Colon (tissue), 2 donors: ENCODE measurements around the gene FYTTD1.
A peak's percentile ranks its signal among the peaks of the same experiment; 100 is the strongest.

Experiments used
- FAIRE-seq: peaks from 2 replicates; lab custom pipeline; 2012; peaks lifted over from hg19 to GRCh38; lab: Jason Lieb, UNC
- donor health status: control.
- donor health status: control.

Gene FYTTD1

DNA sequence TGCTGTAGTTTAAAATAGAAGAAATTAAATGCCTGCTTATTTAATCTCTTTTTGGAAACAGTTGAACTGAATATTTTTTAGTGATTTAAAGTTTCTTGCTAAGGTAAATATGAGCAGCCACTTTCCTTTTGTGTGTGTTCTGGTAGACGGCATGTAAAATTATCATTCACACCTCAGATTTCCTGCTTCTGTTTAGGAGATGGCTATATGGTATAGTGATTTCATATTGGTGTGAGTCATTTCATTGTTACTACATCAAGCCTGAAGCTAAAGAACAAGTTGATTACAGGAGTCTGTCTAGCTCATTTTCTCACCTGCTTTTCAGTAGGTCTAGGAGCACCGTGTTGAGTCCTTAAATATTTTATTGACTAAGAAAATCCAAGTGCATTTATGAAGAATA is 43.6 kb downstream of the FYTTD1 start:
- no peak for FAIRE-seq

DNA sequence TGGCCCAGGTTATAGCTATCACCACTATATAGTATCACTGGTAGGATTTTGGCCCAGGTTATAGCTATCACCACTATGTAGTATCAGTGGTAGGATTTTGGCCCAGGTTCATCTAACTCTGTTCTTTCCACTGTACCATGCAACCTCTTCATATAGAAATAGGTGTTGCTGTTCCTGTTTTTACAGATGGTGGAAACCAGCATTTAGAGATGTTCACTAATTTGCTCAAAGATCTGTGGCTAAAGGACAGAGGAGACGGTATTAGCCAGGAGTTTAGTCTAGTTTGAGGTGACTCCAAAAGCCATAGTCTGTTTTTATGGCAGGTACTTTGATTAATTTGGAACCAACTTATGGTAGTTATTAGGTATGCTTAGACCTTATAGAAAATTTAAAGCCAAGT is 44.4 kb downstream of the FYTTD1 start:
- no peak for FAIRE-seq

DNA sequence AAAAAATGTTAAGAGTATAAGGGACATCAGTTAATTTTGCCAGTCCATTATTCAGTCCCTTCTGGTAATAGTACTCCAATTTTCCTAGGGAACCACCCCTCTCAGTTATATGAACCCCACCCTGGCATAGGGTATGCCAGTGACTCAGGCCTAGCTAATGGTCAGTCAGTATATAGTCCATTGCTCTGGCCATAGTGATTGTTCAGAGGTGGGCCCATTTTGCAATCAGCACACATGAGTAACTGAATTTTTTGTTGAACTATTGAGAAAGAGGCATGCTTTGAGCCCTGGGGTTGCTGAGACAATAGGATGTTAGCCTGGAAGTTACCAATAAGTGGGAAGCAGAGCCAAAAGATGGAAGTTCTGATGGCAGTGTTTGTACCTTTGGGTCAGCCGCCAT is 45.5 kb downstream of the FYTTD1 start:
- no peak for FAIRE-seq

DNA sequence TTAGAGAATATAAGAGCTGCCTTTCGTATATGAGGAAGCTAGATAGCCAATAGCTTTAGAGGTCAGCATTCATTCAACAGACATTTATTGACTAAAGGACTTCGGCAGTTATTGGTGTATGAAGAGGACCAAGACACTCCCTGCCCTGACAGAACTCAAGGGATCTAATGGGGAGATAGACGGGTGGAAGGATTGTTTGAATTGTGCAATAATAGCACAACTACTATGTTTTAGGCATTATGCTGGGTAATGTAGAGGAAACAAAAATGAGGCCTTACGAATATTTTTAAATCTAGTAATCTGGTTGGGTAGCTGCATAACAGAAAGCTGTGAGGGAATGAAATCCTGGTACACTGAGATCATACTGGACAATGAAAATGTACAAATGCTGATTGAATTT is 46.4 kb downstream of the FYTTD1 start:
- FAIRE-seq = no peak

DNA sequence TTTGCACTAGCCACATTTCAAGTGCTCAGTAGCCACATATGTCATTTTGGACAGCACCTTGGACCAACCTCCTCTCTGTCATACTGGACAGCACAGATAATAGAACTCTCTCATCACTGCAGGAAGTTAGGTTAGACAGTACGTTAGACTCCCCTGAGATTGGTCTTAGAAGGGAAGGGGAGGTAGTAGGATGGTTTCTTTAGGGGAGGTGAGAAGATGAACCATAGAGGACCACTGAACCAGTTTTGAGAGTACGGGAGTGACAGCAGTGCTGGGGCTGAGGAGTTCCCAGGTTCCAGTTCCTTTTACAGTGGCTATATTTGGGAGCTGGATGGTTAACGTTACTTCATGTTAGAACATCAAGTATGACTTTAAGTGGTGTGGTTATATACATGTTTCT is 49.2 kb downstream of the FYTTD1 start:
- FAIRE-seq = no peak

- no peak for FAIRE-seq
Observed at GRCh38 chr3:197800379-197800778, 50.7 kb downstream of the FYTTD1 start.

- FAIRE-seq = no peak
Observed at GRCh38 chr3:197801891-197802778, 52.5 kb downstream of the FYTTD1 start.

GRCh38 chr3:197802779-197803459 is 53.2 kb downstream of the FYTTD1 start:
- FAIRE-seq = no peak

DNA sequence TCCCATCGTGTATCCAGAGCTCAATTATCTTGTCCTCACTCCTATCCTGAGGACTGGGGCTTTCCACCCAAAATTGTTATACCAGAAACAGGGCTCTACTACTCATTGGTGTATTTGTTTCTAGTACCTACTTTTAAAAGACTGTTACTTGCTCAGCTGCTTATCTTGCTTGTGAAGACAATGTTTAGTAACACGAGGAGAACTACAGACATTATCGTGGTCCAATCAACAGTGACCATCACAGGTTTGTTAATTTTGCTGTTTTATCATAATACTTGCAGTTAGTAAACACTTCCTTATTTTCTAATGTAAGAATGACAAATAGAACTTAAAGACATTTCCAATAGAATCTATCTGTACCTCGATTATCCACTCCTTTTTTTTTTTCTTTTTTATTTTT is 54.8 kb downstream of the FYTTD1 start:
- FAIRE-seq = no peak

GRCh38 chr3:197807969-197808587 is 58.4 kb downstream of the FYTTD1 start:
- FAIRE-seq = no peak

DNA sequence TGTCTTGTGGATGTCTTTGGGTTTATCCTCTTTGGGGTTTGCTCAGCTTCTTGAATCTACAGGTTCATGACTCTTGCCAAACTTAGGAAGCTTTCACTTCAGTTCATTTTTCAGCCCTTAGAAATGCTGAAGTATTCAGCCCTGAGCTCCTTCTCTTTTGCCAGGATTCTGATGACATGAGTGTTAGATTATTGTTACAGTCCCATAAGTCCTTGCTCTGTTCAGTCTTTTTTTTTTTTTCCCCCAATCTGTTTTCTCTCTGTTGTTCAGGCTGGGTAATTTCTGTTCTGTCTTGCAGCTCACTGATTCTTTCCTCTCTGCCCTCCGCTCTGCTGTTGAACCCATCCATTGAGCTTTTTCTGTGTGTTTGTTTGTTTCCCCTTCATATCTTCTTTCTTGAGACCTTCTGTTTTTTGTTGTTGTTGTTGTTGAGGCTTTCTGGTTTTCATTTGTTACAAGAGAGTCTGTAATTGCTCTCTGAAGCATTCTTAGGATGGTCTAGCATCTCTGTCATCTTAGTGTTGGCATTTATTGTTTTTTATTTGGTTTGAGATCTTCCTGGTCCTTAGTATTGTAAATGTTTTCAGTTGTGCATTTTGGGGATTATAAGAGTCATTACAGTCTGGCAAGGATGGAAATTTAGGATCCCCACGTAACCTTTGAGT is 59.8 kb downstream of the FYTTD1 start:
- FAIRE-seq = no peak

GRCh38 chr3:197810901-197811300 is 61.2 kb downstream of the FYTTD1 start:
- no peak for FAIRE-seq

DNA sequence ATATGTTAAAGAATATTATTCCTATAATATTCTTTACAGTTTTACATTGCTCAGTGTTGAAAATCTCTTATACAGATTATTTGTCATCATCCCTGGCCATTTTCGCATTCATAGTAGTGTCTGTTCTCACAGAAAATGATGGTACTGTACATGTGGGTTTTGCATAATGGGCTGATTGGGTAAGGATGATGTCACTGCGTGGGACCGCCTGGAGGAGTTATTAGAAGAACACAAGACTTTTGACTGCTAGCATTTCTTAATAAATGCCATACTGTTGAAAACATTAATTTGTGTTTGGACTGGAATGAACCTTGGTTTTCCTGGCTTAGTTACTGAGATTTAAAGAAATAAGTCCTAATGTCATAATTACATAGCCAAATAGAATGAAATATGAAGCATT is 61.7 kb downstream of the FYTTD1 start:
- no peak for FAIRE-seq

- FAIRE-seq = no peak
Observed at GRCh38 chr3:197814372-197814771, 64.7 kb downstream of the FYTTD1 start.

DNA sequence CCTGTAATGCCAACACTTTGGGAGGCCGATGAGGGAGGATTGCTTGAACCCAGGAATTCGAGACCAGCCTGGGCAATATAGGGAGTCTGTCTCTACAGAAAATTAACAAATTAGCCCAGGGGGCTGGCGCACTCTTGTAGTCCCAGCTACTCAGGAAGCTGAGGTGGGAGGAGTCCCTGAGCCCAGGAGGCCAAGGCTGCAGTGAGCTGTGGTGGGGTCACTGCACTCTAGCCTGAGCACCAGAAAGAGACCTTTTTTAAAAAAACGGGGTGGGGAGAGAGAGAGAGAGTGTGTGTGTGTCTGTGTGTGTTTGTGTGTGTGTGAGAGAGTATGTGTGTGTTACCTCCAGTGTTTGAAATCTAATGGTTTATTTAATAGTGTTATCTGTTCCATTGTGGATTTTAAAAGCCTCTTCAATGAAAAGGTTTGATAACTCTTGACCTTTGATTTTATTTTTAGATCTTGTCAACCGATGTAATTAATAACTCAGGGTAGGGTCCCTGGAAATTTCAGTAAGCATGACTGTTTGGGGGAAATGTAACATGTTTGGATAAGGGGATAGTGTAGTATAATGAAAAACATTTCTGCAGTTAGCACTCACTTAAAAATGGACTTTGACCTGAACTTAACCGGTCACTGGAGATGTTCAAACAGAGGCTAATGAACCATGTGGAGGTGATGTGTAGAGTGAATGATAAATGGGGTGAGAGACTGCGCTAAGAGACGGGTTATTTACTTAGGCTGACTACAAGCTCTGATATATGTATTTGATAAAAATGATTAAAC is 71.1 kb downstream of the FYTTD1 start:
- FAIRE-seq = no peak

DNA sequence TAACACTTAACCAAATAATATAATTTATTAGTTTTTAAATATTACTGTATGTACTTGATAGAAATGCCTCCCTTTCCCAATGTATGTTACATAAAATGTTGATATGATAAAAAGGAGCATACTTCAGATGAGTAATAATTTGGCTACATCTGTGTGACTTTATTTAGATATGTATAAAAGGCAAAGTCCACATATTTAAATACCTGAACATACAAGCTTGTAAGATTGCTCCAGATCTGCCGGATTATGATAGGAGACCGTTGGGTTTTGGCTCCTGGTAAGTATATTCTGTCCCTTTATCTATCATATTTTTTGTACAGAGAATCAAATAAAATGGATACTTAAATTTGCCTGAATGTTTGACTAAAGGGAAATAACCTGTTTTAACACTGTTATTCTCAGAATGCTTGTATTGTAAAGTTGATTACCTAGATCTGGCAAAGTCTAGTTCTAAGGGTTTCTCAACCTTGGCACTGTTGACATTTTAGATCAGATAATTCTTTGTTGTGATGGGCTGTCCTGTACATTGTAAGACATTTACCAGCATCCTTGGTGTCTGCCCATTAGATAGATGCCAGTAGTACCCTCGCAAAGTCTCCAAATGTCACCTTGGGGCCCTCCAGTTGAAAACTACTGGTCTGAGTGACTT is 79.8 kb downstream of the FYTTD1 start:
- peak; percentile 28 for FAIRE-seq

GRCh38 chr3:197830308-197830966 is 80.8 kb downstream of the FYTTD1 start:
- no peak for FAIRE-seq

- FAIRE-seq = no peak
Observed at GRCh38 chr3:197830967-197831313, 81.3 kb downstream of the FYTTD1 start.

DNA sequence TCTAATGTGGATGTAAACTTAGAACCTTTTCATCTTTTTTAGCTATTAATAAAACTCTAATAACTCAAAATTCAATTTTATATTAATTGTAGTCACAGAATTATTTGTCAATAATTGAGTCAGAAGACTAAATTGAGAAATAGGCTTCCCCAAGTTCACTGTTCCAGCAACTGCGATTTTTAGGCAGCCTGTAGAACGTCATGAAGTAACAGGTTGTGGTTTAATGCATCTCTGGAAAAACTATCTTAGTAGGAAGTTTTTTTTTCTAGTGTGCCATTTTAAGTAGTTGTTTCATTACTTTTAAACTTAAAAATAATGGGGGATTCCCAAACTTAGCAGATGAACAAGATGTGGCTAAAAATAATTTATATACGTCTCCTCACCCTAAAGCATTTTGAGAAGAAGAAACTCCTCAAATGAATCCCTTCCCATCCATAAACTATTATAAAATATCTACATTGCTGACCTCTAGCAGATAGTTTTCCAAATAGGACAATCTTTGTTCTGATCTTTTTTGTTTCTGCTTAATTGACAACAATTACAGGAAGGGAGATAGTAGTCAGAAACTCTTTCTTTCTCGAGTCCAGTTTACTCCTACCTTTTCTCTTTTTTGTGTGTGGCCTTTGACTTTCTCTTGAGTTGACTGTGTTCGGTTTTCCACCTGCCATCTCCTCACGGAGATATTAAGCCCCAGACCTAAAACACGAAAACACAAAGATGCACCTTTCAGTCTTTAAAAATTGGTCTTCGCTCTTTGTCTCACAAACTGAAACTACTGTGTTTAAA is 84.4 kb downstream of the FYTTD1 start:
- no peak for FAIRE-seq

- no peak for FAIRE-seq
Observed at GRCh38 chr3:197835509-197835908, 85.8 kb downstream of the FYTTD1 start.
